ENCODE measurements around the gene FAM181B. TPM values are rescaled to one million over a fixed set of nuclear protein-coding genes. Genes with fewer than 3 reads are reported as not detected.

FAM181B gene
- total RNA-seq, 6 experiments from 2014 or later = not detected

- no peaks in the 10 kb centered on the region for H3K36me3 Mint-ChIP-seq (ENCODE audit: low read depth)
- H3K4me3 Mint-ChIP-seq = no peak overlapping the region
- no peaks in the 10 kb centered on the region for H3K9me3 Mint-ChIP-seq
- no peaks in the 10 kb centered on the region for H3K27me3 Mint-ChIP-seq (ENCODE audit: insufficient read depth)
- DNase-seq = peak; percentile 69
- peak; percentile 89 for TF ChIP-seq CTCF (IDR thresholded peaks at IDR 0.05)
- H3K4me1 Mint-ChIP-seq (ENCODE audit: low read depth) = peaks cover 42% of the 10 kb centered on the region
- no peak overlapping the region for H3K27ac Mint-ChIP-seq
These were observed 15.4 kb downstream of the FAM181B start for GRCh38 chr11:82718307-82718706.

GRCh38 chr11:82714346-82715174 is 19.1 kb downstream of the FAM181B start:
- Mint-ChIP-seq H3K27ac (no peak overlapping the region), H3K4me3 (no peak overlapping the region), H3K4me1 (ENCODE audit: low read depth) (peaks cover 10% of the 10 kb centered on the region), H3K36me3 (ENCODE audit: low read depth) (no peaks in the 10 kb centered on the region), H3K9me3 (no peaks in the 10 kb centered on the region), H3K27me3 (ENCODE audit: insufficient read depth) (no peaks in the 10 kb centered on the region; the same call in 1 of the 2 replicates)
- no peak for TF ChIP-seq CTCF (IDR thresholded peaks at IDR 0.05)
- no peak for DNase-seq

- Mint-ChIP-seq H3K9me3 (no peaks in the 10 kb centered on the region), H3K27me3 (ENCODE audit: insufficient read depth) (peaks cover 5% of the 10 kb centered on the region), H3K36me3 (ENCODE audit: low read depth) (no peaks in the 10 kb centered on the region), H3K27ac (no peak overlapping the region), H3K4me3 (no peak overlapping the region), H3K4me1 (ENCODE audit: low read depth) (no peaks in the 10 kb centered on the region)
- DNase-seq = no peak
- TF ChIP-seq CTCF (IDR thresholded peaks at IDR 0.05) = no peak
These were observed 22.0 kb downstream of the FAM181B start for GRCh38 chr11:82711648-82712047.

GRCh38 chr11:82703796-82704195 is 29.9 kb downstream of the FAM181B start:
- H3K4me1 Mint-ChIP-seq (ENCODE audit: low read depth) = no peaks in the 10 kb centered on the region
- no peak for DNase-seq
- no peaks in the 10 kb centered on the region for H3K9me3 Mint-ChIP-seq
- peaks cover 5% of the 10 kb centered on the region; the same call in 1 of the 2 replicates for H3K27me3 Mint-ChIP-seq (ENCODE audit: insufficient read depth)
- H3K36me3 Mint-ChIP-seq (ENCODE audit: low read depth) = no peaks in the 10 kb centered on the region
- no peak overlapping the region for H3K4me3 Mint-ChIP-seq
- no peak for TF ChIP-seq CTCF (IDR thresholded peaks at IDR 0.05)
- H3K27ac Mint-ChIP-seq = no peak overlapping the region

GRCh38 chr11:82703226-82703625 is 30.4 kb downstream of the FAM181B start:
- no peak for TF ChIP-seq CTCF (IDR thresholded peaks at IDR 0.05)
- no peaks in the 10 kb centered on the region for H3K36me3 Mint-ChIP-seq (ENCODE audit: low read depth)
- no peaks in the 10 kb centered on the region for H3K4me1 Mint-ChIP-seq (ENCODE audit: low read depth)
- H3K27ac Mint-ChIP-seq = no peak overlapping the region
- peaks cover 5% of the 10 kb centered on the region; the same call in 1 of the 2 replicates for H3K27me3 Mint-ChIP-seq (ENCODE audit: insufficient read depth)
- H3K9me3 Mint-ChIP-seq = no peaks in the 10 kb centered on the region
- DNase-seq = no peak
- no peak overlapping the region for H3K4me3 Mint-ChIP-seq
